Measurements from ENCODE around the gene DCAF12L2.
"Not testable (repeated sequence)": the region's sequence is repeated elsewhere in the genome, so short reads cannot be mapped to it uniquely, and the experiment has no call there.

Gene DCAF12L2

GRCh38 chrX:126165721-126166461 lies at the start of gene DCAF12L2:
TSS of gene DCAF12L2 (minus strand) at chrX:126166289. CDS start at chrX:126165924, 365 bp downstream.
- DNase-seq (ENCODE audit: low read depth in 2 of 2), result no peak

- DNase-seq (ENCODE audit: low read depth in 2 of 2), result not testable (repeated sequence)
These were observed 24.8 kb upstream of the DCAF12L2 start for GRCh38 chrX:126190888-126191287.

DNA sequence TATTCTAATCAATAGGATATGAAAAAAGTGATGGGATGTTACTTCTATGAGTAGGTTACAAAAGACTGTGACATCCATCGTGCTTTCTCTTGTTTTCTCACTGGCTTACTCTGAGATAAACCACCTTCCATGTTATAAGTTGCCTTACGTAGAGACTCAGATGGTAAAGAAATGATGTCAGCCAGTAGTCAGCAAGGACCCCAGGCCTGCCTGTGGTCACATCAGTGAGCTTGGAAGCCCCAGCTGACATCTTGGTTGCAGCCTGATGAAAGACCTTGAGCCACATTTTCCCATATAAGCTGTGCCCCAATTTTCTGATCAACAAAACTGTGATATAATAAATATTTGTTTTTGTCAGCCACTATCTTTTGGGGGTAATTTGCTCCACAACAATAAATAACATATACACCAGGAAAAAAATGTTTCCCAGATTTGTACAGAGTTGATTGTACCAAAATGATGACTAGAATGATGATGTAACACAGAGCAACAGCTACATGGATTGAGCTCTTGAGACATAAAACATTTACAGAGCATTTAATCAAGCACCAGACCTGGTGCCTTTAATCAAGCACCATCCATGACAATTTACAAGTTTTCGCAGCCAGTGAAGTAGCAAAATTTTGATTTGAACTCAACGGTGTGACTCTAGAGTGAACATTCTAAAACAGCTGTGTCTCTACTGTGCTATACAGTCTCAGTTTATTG lies 11.2 kb upstream of the DCAF12L2 start:
- no peak for DNase-seq (ENCODE audit: low read depth in 2 of 2)

GRCh38 chrX:126170720-126171119 lies 4.6 kb upstream of the DCAF12L2 start:
- no peak for DNase-seq (ENCODE audit: low read depth in 2 of 2)

- DNase-seq (ENCODE audit: low read depth in 2 of 2), result no peak
These were observed 1.5 kb upstream of the DCAF12L2 start for GRCh38 chrX:126167560-126167959.

- DNase-seq (ENCODE audit: low read depth in 2 of 2), result no peak
These were observed 728 bp downstream of the DCAF12L2 start for GRCh38 chrX:126165401-126165720.

GRCh38 chrX:126164689-126165400 lies 1.2 kb downstream of the DCAF12L2 start:
- DNase-seq (ENCODE audit: low read depth in 2 of 2), result no peak

DNA sequence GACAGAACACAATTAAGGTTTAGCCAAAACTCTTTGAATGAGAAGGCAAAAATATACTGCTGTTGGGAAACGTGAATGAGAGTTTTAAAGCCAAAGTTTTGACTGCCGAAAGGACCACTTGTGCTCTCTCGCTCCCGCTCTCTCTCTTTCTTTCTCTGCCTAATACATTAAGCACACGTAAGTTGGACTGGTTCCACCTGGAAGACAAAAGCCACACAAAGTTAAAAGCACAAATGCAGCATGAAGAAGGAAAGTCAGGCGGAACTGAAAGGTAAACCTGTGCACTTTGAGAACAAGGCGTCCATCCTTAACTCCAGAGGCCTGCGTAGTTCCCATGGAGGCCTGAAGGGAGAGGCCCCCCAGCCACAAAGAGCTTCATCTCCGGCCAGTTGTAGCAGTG lies 1.9 kb downstream of the DCAF12L2 start:
- DNase-seq (ENCODE audit: low read depth in 2 of 2), result no peak

GRCh38 chrX:126141014-126141413 lies 25.1 kb downstream of the DCAF12L2 start:
- DNase-seq (ENCODE audit: low read depth in 2 of 2), result no peak

GRCh38 chrX:126137899-126138298 lies 28.2 kb downstream of the DCAF12L2 start:
- DNase-seq (ENCODE audit: low read depth in 2 of 2), result no peak

DNA sequence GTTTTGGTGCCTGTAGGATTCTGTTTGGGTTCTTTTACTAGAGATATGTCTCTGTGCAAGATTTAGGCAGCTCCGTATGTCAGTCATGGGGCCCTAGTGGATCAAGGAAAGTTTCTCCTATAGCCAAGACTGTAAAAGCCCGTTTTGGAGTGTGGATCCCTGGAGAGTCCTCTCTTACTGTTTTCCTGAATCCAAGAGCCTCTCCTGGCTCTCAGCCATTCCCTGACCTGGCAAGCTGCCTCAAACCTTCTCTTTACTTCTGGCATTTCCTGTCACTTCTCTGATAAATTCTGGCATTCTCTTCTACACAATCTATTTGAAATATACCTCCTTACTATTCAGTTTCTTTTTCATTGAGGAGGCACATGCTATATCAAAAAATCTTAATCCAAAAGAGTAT lies 41.4 kb downstream of the DCAF12L2 start:
- DNase-seq (ENCODE audit: low read depth in 2 of 2), result no peak
